ENCODE results near the gene METTL4.

The METTL4 gene

DNA sequence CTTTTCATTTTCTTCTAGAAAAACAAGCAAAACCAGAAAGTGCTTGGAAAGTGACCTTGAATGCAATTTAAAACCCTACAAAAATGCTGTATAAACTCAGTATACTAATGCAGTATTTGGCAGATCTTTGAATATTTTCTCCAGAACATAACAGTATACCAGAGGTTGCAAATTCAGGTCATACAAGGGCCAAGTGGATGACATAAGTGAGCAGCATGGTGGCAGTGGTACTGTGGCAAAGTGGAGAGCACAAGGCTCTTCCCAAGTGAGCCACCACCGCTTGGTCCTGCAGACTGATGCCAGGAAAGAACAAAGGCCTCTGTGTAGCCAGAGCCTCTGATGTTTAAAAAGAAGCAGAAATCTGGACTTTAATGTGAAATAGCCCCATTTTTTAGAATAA lies 33.1 kb downstream of the METTL4 start:
- no peaks in the 10 kb centered on the region for H3K9me3 ChIP-seq (ENCODE audit: control insufficient read depth, low read length)
- no peak overlapping the region for H3K9ac ChIP-seq
- no peaks in the 10 kb centered on the region for H3K4me1 ChIP-seq
- TF ChIP-seq, protein P1, sequence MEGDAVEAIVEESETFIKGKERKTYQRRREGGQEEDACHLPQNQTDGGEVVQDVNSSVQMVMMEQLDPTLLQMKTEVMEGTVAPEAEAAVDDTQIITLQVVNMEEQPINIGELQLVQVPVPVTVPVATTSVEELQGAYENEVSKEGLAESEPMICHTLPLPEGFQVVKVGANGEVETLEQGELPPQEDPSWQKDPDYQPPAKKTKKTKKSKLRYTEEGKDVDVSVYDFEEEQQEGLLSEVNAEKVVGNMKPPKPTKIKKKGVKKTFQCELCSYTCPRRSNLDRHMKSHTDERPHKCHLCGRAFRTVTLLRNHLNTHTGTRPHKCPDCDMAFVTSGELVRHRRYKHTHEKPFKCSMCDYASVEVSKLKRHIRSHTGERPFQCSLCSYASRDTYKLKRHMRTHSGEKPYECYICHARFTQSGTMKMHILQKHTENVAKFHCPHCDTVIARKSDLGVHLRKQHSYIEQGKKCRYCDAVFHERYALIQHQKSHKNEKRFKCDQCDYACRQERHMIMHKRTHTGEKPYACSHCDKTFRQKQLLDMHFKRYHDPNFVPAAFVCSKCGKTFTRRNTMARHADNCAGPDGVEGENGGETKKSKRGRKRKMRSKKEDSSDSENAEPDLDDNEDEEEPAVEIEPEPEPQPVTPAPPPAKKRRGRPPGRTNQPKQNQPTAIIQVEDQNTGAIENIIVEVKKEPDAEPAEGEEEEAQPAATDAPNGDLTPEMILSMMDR (IDR thresholded peaks at IDR 0.05) = no peak
- no peaks in the 10 kb centered on the region for H3K36me3 ChIP-seq (ENCODE audit: control insufficient read depth, insufficient read depth, low read length)
- H2AFZ ChIP-seq = no peak overlapping the region
- H3K27me3 ChIP-seq (ENCODE audit: control insufficient read depth, insufficient read depth, low read length) = no peaks in the 10 kb centered on the region
- H3K27ac ChIP-seq = no peak overlapping the region
- no peak overlapping the region for H3K4me3 ChIP-seq (ENCODE audit: low read depth, low read length)
- no peak overlapping the region for H3K4me2 ChIP-seq (ENCODE audit: low read length)
- no peaks in the 10 kb centered on the region for H3K79me2 ChIP-seq

DNA sequence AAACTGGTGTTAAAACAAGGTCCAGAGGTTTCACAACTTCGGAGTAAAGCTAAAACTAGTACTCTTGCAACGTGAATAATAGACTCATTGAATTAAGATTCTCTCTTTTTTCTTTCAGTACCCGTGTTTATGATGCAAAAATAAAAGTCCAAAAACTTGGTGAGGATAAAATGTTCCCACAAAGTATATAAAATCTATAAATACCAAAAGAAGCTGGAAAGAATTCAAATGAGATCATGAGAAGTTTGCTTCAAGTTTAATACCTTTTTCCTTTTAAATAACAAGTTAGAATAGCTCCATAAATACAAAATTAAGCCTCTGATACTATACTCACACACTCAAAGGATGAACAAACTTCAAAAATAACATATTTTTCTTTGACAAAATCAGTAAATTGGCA lies 34.0 kb downstream of the METTL4 start:
- Histone ChIP-seq H3K9me3 (ENCODE audit: control insufficient read depth, low read length) (no peaks in the 10 kb centered on the region), H2AFZ (no peak overlapping the region), H3K27ac (no peak overlapping the region), H3K36me3 (ENCODE audit: control insufficient read depth, insufficient read depth, low read length) (no peaks in the 10 kb centered on the region), H3K4me3 (ENCODE audit: low read depth, low read length) (no peak overlapping the region), H3K9ac (no peak overlapping the region), H3K79me2 (no peaks in the 10 kb centered on the region), H3K27me3 (ENCODE audit: control insufficient read depth, insufficient read depth, low read length) (no peaks in the 10 kb centered on the region), H3K4me2 (ENCODE audit: low read length) (no peak overlapping the region), H3K4me1 (no peaks in the 10 kb centered on the region)
- TF ChIP-seq, protein P1 (IDR thresholded peaks at IDR 0.05) = no peak

DNA sequence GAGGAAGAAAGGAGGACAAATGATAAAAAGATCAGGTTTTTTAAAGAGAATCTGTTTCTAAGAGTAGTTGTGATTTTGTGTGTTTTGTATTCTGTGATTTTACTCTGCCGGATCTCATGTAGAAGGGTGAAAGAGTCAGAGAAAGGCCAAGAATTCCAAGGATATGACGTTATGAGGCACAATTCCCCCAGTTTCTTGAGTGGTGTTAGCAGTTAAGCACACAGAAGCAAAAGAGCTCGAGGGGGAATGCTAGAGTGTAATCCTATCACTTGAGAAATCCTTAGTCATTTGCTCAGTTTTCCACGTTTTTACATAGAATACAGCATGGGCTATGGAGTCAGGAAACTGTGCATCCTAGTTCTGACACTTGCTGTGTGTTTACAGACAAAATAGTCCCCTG lies 34.8 kb downstream of the METTL4 start:
- Histone ChIP-seq H3K27me3 (ENCODE audit: control insufficient read depth, insufficient read depth, low read length) (no peaks in the 10 kb centered on the region), H3K79me2 (no peaks in the 10 kb centered on the region), H2AFZ (no peak overlapping the region), H3K9ac (no peak overlapping the region), H3K4me1 (no peaks in the 10 kb centered on the region), H3K4me2 (ENCODE audit: low read length) (no peak overlapping the region), H3K36me3 (ENCODE audit: control insufficient read depth, insufficient read depth, low read length) (no peaks in the 10 kb centered on the region), H3K27ac (no peak overlapping the region), H3K9me3 (ENCODE audit: control insufficient read depth, low read length) (no peaks in the 10 kb centered on the region), H3K4me3 (ENCODE audit: low read depth, low read length) (no peak overlapping the region)
- TF ChIP-seq, protein P1 (IDR thresholded peaks at IDR 0.05) = no peak

DNA sequence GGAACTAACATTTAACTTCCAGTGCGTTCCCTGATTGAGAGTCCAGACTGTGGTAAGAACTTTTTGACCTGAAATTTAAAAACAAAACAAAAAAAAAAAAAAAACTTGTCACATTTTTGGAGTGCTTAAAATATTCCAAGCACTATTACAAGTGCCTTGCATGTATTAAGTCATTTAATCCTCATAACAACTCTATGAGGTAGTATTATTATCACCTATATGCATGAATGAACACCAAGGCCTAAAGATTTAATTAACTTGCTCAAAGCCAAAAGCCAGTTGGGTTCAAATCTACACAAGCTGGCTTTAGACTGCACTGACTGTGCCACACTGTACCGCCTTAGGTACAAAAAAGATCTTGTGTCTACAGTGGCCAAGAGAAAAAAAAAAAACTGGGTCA lies 35.2 kb downstream of the METTL4 start:
- no peak overlapping the region for H3K4me2 ChIP-seq (ENCODE audit: low read length)
- H3K79me2 ChIP-seq = no peaks in the 10 kb centered on the region
- no peak overlapping the region for H3K27ac ChIP-seq
- H3K27me3 ChIP-seq (ENCODE audit: control insufficient read depth, insufficient read depth, low read length) = no peaks in the 10 kb centered on the region
- H2AFZ ChIP-seq = no peak overlapping the region
- no peaks in the 10 kb centered on the region for H3K4me1 ChIP-seq
- no peak overlapping the region for H3K9ac ChIP-seq
- H3K36me3 ChIP-seq (ENCODE audit: control insufficient read depth, insufficient read depth, low read length) = no peaks in the 10 kb centered on the region
- H3K9me3 ChIP-seq (ENCODE audit: control insufficient read depth, low read length) = no peaks in the 10 kb centered on the region
- TF ChIP-seq, protein P1 (IDR thresholded peaks at IDR 0.05) = no peak
- H3K4me3 ChIP-seq (ENCODE audit: low read depth, low read length) = no peak overlapping the region

DNA sequence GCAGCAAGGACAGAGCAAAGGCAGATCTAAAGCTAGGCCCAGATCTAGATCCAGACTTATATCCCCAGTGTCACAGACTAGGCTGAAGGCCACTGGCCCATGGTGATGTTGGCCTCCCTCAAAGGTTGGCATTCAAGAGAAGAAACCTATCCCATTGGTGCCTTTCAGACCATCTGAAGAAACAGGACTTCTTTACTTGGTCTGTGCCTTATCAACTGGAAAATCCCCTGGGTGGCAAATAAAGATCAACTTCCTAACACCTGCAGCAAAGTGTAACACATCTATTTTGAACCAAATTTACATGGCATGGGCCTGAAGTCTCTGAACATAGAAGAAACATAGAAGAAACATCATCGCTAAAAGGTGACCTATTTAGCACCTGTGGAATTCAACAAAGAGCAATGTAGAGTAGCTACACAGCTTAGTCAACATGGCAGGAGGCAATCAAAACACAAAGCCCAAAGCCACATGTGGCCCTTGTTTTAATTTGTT lies 35.8 kb downstream of the METTL4 start:
- Histone ChIP-seq H3K4me3 (ENCODE audit: low read depth, low read length) (no peak overlapping the region), H3K4me1 (no peaks in the 10 kb centered on the region), H2AFZ (no peak overlapping the region), H3K27ac (no peak overlapping the region), H3K9ac (no peak overlapping the region), H3K79me2 (no peaks in the 10 kb centered on the region), H3K27me3 (ENCODE audit: control insufficient read depth, insufficient read depth, low read length) (no peaks in the 10 kb centered on the region), H3K9me3 (ENCODE audit: control insufficient read depth, low read length) (no peaks in the 10 kb centered on the region), H3K4me2 (ENCODE audit: low read length) (no peak overlapping the region), H3K36me3 (ENCODE audit: control insufficient read depth, insufficient read depth, low read length) (no peaks in the 10 kb centered on the region)
- TF ChIP-seq, protein P1 (IDR thresholded peaks at IDR 0.05) = no peak
